Measurements from ENCODE around the gene OR6N2. TPM values are rescaled to one million over a fixed set of nuclear protein-coding genes. Genes with fewer than 3 reads are reported as not detected.

Gene OR6N2
- polyA plus RNA-seq (2012; ENCODE audit: insufficient read length, low read depth), result not detected

- TF ChIP-seq SIN3A (IDR thresholded peaks at IDR 0.05; ENCODE audit: borderline replicate concordance, insufficient read depth, low read length) (no peak), POLR2AphosphoS5 (IDR thresholded peaks at IDR 0.05; ENCODE audit: low read depth, low read length) (no peak), FOXP2 (optimal IDR thresholded peaks at IDR 0.05; ENCODE audit: borderline replicate concordance, extremely low read depth, extremely low read length, insufficient read depth) (no peak), TAF1 (IDR thresholded peaks at IDR 0.05; ENCODE audit: borderline replicate concordance, insufficient read depth, low read length) (no peak)
- TF ChIP-seq, protein P1, sequence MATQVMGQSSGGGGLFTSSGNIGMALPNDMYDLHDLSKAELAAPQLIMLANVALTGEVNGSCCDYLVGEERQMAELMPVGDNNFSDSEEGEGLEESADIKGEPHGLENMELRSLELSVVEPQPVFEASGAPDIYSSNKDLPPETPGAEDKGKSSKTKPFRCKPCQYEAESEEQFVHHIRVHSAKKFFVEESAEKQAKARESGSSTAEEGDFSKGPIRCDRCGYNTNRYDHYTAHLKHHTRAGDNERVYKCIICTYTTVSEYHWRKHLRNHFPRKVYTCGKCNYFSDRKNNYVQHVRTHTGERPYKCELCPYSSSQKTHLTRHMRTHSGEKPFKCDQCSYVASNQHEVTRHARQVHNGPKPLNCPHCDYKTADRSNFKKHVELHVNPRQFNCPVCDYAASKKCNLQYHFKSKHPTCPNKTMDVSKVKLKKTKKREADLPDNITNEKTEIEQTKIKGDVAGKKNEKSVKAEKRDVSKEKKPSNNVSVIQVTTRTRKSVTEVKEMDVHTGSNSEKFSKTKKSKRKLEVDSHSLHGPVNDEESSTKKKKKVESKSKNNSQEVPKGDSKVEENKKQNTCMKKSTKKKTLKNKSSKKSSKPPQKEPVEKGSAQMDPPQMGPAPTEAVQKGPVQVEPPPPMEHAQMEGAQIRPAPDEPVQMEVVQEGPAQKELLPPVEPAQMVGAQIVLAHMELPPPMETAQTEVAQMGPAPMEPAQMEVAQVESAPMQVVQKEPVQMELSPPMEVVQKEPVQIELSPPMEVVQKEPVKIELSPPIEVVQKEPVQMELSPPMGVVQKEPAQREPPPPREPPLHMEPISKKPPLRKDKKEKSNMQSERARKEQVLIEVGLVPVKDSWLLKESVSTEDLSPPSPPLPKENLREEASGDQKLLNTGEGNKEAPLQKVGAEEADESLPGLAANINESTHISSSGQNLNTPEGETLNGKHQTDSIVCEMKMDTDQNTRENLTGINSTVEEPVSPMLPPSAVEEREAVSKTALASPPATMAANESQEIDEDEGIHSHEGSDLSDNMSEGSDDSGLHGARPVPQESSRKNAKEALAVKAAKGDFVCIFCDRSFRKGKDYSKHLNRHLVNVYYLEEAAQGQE (IDR thresholded peaks at IDR 0.05; ENCODE audit: insufficient read depth in 1 of 2, low read depth in 2 of 2, low read length in 2 of 2), result no peak
Measured at GRCh38 chr1:158781104-158781503, at the start of gene OR6N2. OR6N2 (minus strand) TSS chr1:158781204; CDS start chr1:158777635, 3,569 bp downstream.

DNA sequence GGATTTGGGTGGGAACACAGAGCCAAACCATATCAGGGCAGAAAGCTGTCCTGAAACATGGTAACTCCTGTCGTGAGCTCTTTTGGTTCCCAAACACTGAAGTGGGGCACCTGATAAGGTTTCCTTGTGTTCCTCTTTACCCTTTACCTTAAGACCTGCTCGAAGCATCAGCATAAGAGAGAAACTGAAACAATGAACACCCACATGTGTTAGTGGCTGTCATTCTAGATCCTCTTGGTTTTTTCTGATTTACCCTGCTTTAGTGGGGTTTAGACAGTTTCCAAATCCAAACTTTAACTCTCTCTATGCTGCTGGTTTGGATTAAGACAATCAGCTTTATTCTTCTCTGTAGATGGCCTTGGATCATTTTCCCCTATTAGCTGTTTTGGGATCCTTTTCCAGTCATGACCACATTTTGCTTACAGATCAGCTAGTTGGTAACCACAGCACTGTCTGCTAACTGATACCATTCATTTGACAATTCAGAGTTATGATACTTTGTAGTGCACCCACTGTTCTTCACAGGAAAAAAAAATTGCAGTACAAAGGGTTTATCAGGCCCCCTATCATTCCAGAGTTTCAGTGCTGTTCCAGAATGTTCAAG is 49.2 kb upstream of the OR6N2 start:
- TF ChIP-seq TAF1 (IDR thresholded peaks at IDR 0.05; ENCODE audit: borderline replicate concordance, insufficient read depth, low read length) (no peak), POLR2AphosphoS5 (IDR thresholded peaks at IDR 0.05; ENCODE audit: low read depth, low read length) (no peak), FOXP2 (optimal IDR thresholded peaks at IDR 0.05; ENCODE audit: borderline replicate concordance, extremely low read depth, extremely low read length, insufficient read depth) (no peak)

GRCh38 chr1:158821723-158822122 is 40.7 kb upstream of the OR6N2 start:
- no peak for TF ChIP-seq TAF1 (IDR thresholded peaks at IDR 0.05; ENCODE audit: borderline replicate concordance, insufficient read depth, low read length)
- TF ChIP-seq POLR2AphosphoS5 (IDR thresholded peaks at IDR 0.05; ENCODE audit: low read depth, low read length), result no peak

GRCh38 chr1:158819461-158820443 is 38.7 kb upstream of the OR6N2 start:
- TF ChIP-seq TAF1 (IDR thresholded peaks at IDR 0.05; ENCODE audit: borderline replicate concordance, insufficient read depth, low read length) (no peak), SIN3A (IDR thresholded peaks at IDR 0.05; ENCODE audit: borderline replicate concordance, insufficient read depth, low read length) (no peak), POLR2AphosphoS5 (IDR thresholded peaks at IDR 0.05; ENCODE audit: low read depth, low read length) (no peak), FOXP2 (optimal IDR thresholded peaks at IDR 0.05; ENCODE audit: borderline replicate concordance, extremely low read depth, extremely low read length, insufficient read depth) (no peak)
- TF ChIP-seq, protein P1 (IDR thresholded peaks at IDR 0.05; ENCODE audit: insufficient read depth in 1 of 2, low read depth in 2 of 2, low read length in 2 of 2), result no peak

GRCh38 chr1:158818975-158819431 is 38.0 kb upstream of the OR6N2 start:
- TF ChIP-seq POLR2AphosphoS5 (IDR thresholded peaks at IDR 0.05; ENCODE audit: low read depth, low read length), result no peak
- no peak for TF ChIP-seq TAF1 (IDR thresholded peaks at IDR 0.05; ENCODE audit: borderline replicate concordance, insufficient read depth, low read length)
- no peak for TF ChIP-seq SIN3A (IDR thresholded peaks at IDR 0.05; ENCODE audit: borderline replicate concordance, insufficient read depth, low read length)
- TF ChIP-seq, protein P1 (IDR thresholded peaks at IDR 0.05; ENCODE audit: insufficient read depth in 1 of 2, low read depth in 2 of 2, low read length in 2 of 2), result no peak

Data from PFSK-1 (cell line).